GM21515 (cell line): ENCODE results near the gene PTPN9.
"Not testable (repeated sequence)": the region's sequence is repeated elsewhere in the genome, so short reads cannot be mapped to it uniquely, and the experiment has no call there.

Experiments
- ATAC-seq: cut with Tn5 transposase; IDR thresholded peaks from one replicate; pipeline ENCODE4 v1.9.1; 2021; ENCODE audit not compliant: unreplicated experiment

PTPN9 gene

GRCh38 chr15:75578948-75579920 lies at the start of gene PTPN9:
TSS of gene PTPN9 (minus strand) at chr15:75579315. CDS start at chr15:75578776, 539 bp downstream.
- ATAC-seq = peak; percentile 54

DNA sequence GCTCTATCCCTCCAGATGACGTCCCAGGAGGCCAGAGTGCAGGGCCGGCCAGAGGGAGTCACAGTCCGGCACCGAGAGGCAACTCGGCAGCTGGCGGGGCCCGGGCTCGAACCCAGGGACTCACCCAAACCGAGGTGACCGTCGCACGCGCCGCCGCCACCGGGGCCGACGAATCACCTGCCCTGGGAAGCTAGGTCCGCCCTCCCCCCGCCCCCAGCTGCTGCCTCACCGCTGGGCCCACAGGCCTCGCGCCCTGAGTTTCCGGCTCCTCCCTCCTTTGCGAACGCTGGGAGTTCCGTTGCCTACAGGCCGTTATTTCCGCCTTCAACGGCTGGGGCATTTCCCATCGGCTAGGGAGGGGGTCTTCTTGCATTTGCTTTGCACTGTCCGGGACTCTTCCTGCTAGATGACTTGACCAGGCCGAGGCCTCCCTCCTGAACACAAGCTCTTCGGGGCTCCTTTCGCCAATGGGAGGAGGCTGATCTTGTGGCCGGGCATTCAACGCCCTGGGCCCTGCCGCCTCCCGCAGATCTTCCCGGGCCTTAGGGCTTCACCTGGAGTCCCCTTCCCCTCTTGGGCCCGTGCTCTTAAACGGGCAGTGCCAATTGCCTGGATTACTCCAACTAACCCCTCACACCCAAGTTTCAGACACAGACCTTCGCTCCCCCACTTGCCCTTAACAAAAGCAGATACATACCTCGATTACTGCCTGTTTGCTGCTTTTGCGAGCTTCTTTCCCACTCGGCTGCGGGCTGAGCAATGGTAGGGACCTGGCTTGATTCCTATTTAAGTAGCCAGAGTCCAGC lies 46.6 kb upstream of the PTPN9 start, which contains the start of gene SNUPN:
Gene SNUPN (minus strand): TSS at position 184 of the 806 bp plus-strand sequence. CDS start 4,674 bp downstream, outside the sequence.
- ATAC-seq = peak; percentile 70

GRCh38 chr15:75622505-75622904 lies 43.4 kb upstream of the PTPN9 start:
- no peak for ATAC-seq

DNA sequence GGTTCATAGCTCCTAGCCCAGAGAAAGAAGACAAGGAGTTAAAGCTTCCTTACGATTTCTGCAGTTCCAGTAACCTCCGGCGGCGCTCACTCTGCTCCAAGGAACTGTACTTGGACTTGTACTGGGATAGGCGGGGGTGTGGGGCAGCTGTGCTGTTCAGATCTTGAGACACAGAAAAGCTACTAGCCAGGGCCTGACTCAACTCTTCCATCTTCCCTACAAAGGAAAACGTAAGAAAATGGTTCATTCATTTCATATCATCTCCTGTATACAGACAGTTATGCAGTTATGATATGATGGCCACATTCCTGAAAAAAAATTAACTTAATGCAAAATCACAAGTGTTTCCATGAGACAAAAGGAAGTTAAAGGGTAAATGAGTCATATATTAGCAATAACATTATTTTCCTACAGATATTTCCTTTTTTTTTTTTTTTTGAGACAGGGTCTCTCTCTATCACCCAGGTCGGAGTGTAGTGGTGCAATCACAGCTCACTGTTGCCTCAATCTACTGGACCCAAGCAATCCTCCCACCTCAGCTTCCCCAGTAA lies 41.8 kb upstream of the PTPN9 start:
- ATAC-seq = no peak

DNA sequence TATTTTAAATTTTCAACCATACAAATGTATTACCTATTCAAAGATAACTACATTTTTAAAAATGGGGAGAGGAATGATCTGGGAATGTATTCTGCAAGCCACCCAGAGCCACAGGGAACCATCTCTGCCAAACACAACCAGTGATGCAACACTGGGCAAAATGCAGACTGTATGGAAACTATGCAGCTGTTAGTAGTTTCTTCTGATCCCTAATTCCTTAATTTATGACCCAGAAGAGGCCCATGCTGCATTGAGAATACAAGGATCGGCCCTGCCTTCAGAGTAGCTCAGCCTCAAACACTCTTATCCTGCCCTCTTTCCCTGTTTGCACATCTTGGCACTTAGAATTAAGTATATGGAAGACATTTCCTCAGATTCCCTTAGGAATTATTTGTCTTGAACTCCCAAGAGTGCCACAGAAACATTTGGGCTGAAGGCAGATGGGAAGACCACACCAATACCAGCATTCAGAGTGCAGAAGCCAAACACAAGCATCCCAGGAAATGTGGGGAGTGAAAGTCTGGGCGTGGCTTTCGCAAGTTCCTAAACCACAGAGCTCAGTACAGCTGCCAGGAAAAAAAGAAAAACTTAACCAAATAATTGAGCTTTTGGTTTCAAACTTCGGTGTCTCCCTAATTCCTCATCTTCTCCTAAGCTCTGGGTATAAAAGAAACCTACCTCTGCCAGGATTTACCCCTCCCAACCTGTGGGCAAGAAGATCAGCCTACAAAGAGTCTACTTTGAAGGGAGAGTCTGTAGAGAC lies 41.1 kb upstream of the PTPN9 start:
- no peak for ATAC-seq

DNA sequence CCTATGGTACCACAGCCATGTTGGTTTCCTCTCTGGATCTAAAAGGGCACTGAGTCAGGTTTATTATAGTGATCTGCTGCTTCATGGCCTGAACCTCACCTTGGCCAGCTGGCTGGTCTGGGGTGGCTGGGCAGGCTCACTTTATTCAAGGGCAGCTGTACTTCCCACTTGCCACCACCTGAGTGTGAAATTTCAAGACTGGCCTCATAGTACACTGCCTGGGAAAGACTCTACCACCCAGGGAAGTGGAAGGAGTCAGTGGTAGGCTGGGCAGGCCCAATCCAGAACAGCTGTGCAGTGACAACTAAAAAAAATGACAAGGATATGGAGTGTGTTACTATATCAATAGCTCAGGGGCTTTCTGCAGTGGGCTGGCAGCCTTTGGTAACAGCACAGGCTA lies 37.7 kb upstream of the PTPN9 start:
- no peak for ATAC-seq

GRCh38 chr15:75606711-75607699 lies 27.9 kb upstream of the PTPN9 start:
- ATAC-seq = no peak

DNA sequence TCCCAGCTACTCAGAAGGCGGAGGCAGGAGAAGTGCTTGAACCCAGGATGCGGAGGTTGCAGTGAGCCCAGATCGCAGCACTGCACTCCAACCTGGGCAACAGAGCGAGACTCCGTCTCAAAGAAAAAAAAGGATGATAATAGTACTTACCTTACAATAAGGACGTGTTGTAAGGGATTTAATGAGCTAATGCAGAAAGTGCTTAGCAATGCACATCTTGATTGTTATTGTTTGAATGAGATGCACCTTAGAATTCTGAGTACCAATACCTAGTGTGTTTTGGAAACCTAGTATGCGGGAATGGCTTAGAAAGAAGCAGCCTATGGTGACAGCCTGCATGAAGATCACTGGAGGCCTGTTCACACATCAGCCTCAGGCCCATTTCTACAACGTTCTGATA lies 26.9 kb upstream of the PTPN9 start:
- no peak for ATAC-seq

DNA sequence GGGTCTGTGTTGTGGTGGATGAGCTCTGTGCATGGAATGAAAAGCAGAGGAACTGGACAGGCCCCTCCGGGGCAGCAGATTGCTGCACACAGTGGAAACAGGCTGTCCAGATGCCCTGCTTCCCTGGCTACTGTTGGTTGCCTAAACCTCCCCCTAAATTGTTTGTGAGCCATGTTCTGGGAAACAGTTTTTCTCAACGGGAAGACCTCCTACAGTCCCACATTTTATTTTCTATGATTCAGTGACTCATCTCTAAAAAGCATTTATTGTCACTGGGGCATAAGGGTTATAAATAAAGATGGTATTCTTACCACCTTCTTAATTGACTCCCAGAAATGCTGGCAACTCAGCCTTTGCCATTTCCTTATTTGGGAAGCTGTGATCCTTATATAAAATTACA lies 20.3 kb upstream of the PTPN9 start:
- ATAC-seq = no peak

GRCh38 chr15:75598361-75598760 lies 19.2 kb upstream of the PTPN9 start:
- no peak for ATAC-seq

- ATAC-seq = no peak
Measured at GRCh38 chr15:75597667-75598341, 18.7 kb upstream of the PTPN9 start.

DNA sequence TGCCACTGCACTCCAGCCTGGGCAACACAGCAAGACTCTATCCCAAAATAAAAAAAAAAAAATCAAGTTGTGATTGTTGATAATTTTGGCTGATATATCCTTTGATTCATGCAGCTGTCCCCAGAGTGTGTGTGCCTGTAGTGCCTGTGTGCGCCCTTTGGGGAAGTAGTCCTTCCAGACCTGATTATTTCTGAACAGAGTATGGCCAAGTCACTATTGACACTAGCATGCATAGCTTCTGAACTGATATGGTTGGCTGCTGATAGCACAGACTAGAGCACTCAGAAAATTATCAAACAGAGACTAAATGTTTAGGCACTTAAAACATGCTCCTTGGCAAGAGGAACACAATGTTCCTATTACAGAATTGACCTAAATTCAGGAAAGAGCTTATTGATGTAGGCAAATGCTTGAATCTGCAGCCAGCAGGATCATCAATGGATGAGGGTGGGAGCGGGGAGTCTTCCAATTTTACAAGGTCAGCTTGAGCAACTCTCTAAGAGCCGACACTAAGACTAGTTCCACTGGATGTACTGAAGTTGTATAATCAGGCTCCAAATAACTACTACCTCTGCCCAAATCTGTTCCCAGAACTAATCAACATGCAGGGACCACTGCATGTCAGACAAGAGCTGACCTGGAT lies 17.7 kb upstream of the PTPN9 start:
- no peak for ATAC-seq

- ATAC-seq = no peak
Measured at GRCh38 chr15:75594276-75594675, 15.2 kb upstream of the PTPN9 start.

GRCh38 chr15:75591655-75592364 lies 12.7 kb upstream of the PTPN9 start:
- ATAC-seq = no peak

DNA sequence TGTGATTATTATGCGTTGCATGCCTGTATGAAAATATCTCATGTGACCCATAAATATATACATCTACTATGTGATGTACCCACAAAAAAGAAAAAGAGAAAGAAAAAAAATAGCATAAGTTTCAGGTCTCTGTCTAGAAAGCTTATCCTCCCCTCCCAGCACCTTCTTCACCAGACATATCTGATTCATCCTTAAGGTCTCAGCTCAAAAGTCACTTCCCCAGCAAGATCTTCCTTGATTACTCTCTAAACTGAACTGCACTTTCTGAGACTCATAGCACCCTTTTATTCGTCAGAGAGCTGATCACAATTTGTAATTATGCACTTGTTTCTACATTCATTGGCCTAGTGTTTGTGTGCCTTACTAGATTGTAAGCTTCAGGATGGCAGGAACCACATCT lies 11.1 kb upstream of the PTPN9 start:
- no peak for ATAC-seq

DNA sequence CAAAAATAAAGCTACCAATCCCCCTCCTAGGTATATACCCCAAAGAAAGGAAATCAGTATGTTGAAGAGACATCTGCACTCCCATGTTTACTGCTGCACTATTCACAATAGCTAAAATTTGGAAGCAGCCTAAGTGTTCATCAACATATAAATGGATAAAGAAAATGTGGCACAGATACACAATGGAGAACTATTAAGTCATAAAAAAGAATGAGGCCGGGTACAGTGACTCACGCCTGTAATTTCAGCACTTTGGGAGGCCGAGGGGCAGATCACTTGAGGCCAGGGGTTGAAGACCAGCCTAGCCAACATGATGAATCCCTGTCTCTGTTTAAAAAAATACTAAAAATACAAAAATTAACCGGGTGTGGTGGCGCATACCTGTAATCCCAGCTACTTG lies 10.0 kb upstream of the PTPN9 start:
- no peak for ATAC-seq

GRCh38 chr15:75586422-75586821 lies 7.3 kb upstream of the PTPN9 start:
- not testable (repeated sequence) for ATAC-seq

DNA sequence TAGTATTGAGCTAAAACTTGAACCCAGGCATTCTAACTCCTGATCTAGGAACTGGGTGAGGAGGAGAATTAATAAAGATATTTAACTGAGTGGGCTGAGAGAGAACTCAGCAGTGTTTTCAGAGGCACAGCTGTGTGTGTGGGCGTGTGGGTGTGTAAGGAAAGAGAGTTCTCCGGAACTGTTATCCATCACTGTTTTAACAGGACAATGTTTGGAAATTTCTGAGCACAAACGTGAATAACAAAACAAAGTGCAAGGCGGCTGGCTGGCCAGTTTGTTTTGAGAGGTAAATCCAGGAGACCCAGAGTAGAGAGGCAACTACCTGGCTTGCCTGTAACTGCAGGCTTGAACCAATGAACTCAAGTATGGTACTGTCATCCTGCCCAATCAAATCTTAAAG lies 5.0 kb upstream of the PTPN9 start:
- ATAC-seq = no peak
